Panc1 (cell line): ENCODE results near the gene IGDCC3. TPM values are rescaled to one million over a fixed set of nuclear protein-coding genes. Genes with fewer than 3 reads are reported as not detected.

ENCODE experiments used
- ATAC-seq: fragments of 200-7000 bp; cut with Tn5 transposase; 2 replicates; pipeline ENCODE4 v1.9.1; 2020; ENCODE audit warnings: mild to moderate bottlenecking, moderate library complexity
- BruUV-seq: library from RNA; stranded (reverse); fragments of 400-500 nt; replicated peaks from 2 replicates; lab custom pipeline; 2021; lab: Mats Ljungman, UMichigan
- CTCF ChIA-PET: fragments of 300-600 bp; sonication (Branson Sonifier 250); formaldehyde crosslinking; loops from one replicate; lab custom pipeline; 2022; ENCODE audit warnings: antibody characterized with exemption; lab: Charles Lee
- POLR2A ChIA-PET: fragments of 300-600 bp; sonication (Branson Sonifier 250); formaldehyde crosslinking; loops from one replicate; lab custom pipeline; 2022; ENCODE audit warnings: antibody characterized with exemption; lab: Charles Lee
- DNase-seq: peaks from one replicate; pipeline ENCODE4 v3.0.0-alpha.2; 2010; ENCODE audit warnings: low read depth, low spot score
- H3K27ac ChIP-seq: 2 replicates; pipeline ENCODE4 v1.5.1; 2011; ENCODE audit warnings: mild to moderate bottlenecking, low read length, inconsistent platforms
- H3K27me3 ChIP-seq: fragments of 200-500 bp; sonication (Bioruptor generic); 2 replicates; pipeline ENCODE4 v1.6.0; 2014; ENCODE audit warnings: low read length, inconsistent platforms; ENCODE audit not compliant: control insufficient read depth, insufficient read depth
- H3K36me3 ChIP-seq: fragments of 200-500 bp; sonication (Bioruptor generic); 2 replicates; pipeline ENCODE4 v1.5.1; 2014; ENCODE audit warnings: inconsistent platforms, mild to moderate bottlenecking, low read length, moderate library complexity; ENCODE audit not compliant: control insufficient read depth, insufficient read depth
- H3K4me1 ChIP-seq: 2 replicates; pipeline ENCODE4 v1.5.1; 2011; ENCODE audit warnings: inconsistent platforms, mild to moderate bottlenecking, low read length, moderate library complexity; ENCODE audit not compliant: control insufficient read depth, insufficient read depth
- H3K4me3 ChIP-seq, 2 experiments: 2 replicates each; pipeline ENCODE4 v1.5.1; 2011 to 2012; ENCODE audit warnings: low read depth in 2 of 2, low read length in 2 of 2, mild to moderate bottlenecking in 2 of 2, inconsistent platforms in 1 of 2, moderate library complexity in 1 of 2
- H3K9me3 ChIP-seq: fragments of 200-500 bp; sonication (Bioruptor generic); 2 replicates; pipeline ENCODE4 v1.5.1; 2014; ENCODE audit warnings: low read depth, mild to moderate bottlenecking, inconsistent platforms, low read length, moderate library complexity; ENCODE audit not compliant: control insufficient read depth, insufficient read depth
- POLR2AphosphoS5 ChIP-seq: IDR thresholded peaks from 2 replicates; pipeline ENCODE4 v1.6.1; 2012; ENCODE audit warnings: mild to moderate bottlenecking, low read depth, low read length, moderate library complexity
- SIN3A ChIP-seq: IDR thresholded peaks from 2 replicates; pipeline ENCODE4 v1.6.1; 2012; ENCODE audit warnings: low read depth, mild to moderate bottlenecking, low read length, moderate library complexity, borderline replicate concordance; ENCODE audit not compliant: insufficient read depth
- TCF7L2 ChIP-seq: IDR thresholded peaks from 2 replicates; pipeline ENCODE4 v1.6.1; 2011; ENCODE audit warnings: mild to moderate bottlenecking, low read depth, low read length, inconsistent platforms
- in situ Hi-C: cut with HindIII; loops from 2 replicates; pipeline ENCODE4 v1.10.0; 2016; ENCODE audit warnings: low sequenced_read_pairs, low pct_unique_long_range_greater_than_20kb
- intact Hi-C: fragments of 100-400 bp; cut with micrococcal nuclease; formaldehyde crosslinking; loops from one replicate; pipeline ENCODE4 v1.10.0; 2022; ENCODE audit not compliant: unreplicated experiment
- total RNA-seq: library from RNA; stranded (reverse); gene quantifications from one replicate; pipeline ENCODE4 v1.2.1, GENCODE V29; 2021; ENCODE audit not compliant: unreplicated experiment
- TF ChIP-seq, protein P1 (sequence below): fragments of 450-650 bp; IDR thresholded peaks from 2 replicates; pipeline ENCODE4 v1.5.1; 2017; ENCODE audit warnings: mild to moderate bottlenecking
- TF ChIP-seq, protein P2 (sequence below), 2 experiments: IDR thresholded peaks; 2 replicates each; pipeline ENCODE4 v1.6.1; 2011 to 2012; ENCODE audit warnings: low read depth in 2 of 2, control low read depth in 1 of 2, low read length in 1 of 2, mild to moderate bottlenecking in 1 of 2, moderate library complexity in 1 of 2; ENCODE audit not compliant: insufficient read depth in 1 of 2

IGDCC3 gene
- total RNA-seq, 1 experiment from 2014 or later: 0.18 TPM

DNA sequence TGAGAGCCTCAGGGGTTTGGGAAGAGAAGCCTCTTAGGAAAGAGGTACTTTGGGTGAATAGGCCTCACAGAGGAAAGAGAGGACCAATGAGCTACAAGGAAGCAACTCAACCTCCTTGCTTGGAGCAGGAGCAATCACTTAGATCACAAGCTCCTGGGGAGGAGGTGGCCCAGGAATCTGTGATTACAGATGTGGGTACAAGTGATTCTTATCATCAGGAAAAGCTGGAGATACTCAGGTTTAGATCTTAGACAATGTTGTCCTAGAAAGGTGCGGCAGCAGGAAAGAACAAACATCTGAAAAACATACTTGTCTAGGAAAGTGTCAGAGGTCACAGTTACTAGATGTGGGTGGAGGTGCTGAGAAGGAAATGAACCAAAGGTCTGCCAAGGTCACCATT is 99.3 kb downstream of the IGDCC3 start:
- Histone ChIP-seq H3K4me3 (no peak overlapping the region), H3K27me3 (no peaks in the 10 kb centered on the region), H3K9me3 (no peaks in the 10 kb centered on the region), H3K36me3 (no peaks in the 10 kb centered on the region), H3K27ac (no peak overlapping the region), H3K4me1 (no peaks in the 10 kb centered on the region)
- TF ChIP-seq TCF7L2 (no peak), POLR2AphosphoS5 (no peak), SIN3A (no peak)
- TF ChIP-seq, protein P1, sequence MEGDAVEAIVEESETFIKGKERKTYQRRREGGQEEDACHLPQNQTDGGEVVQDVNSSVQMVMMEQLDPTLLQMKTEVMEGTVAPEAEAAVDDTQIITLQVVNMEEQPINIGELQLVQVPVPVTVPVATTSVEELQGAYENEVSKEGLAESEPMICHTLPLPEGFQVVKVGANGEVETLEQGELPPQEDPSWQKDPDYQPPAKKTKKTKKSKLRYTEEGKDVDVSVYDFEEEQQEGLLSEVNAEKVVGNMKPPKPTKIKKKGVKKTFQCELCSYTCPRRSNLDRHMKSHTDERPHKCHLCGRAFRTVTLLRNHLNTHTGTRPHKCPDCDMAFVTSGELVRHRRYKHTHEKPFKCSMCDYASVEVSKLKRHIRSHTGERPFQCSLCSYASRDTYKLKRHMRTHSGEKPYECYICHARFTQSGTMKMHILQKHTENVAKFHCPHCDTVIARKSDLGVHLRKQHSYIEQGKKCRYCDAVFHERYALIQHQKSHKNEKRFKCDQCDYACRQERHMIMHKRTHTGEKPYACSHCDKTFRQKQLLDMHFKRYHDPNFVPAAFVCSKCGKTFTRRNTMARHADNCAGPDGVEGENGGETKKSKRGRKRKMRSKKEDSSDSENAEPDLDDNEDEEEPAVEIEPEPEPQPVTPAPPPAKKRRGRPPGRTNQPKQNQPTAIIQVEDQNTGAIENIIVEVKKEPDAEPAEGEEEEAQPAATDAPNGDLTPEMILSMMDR: no peak
- TF ChIP-seq, protein P2, sequence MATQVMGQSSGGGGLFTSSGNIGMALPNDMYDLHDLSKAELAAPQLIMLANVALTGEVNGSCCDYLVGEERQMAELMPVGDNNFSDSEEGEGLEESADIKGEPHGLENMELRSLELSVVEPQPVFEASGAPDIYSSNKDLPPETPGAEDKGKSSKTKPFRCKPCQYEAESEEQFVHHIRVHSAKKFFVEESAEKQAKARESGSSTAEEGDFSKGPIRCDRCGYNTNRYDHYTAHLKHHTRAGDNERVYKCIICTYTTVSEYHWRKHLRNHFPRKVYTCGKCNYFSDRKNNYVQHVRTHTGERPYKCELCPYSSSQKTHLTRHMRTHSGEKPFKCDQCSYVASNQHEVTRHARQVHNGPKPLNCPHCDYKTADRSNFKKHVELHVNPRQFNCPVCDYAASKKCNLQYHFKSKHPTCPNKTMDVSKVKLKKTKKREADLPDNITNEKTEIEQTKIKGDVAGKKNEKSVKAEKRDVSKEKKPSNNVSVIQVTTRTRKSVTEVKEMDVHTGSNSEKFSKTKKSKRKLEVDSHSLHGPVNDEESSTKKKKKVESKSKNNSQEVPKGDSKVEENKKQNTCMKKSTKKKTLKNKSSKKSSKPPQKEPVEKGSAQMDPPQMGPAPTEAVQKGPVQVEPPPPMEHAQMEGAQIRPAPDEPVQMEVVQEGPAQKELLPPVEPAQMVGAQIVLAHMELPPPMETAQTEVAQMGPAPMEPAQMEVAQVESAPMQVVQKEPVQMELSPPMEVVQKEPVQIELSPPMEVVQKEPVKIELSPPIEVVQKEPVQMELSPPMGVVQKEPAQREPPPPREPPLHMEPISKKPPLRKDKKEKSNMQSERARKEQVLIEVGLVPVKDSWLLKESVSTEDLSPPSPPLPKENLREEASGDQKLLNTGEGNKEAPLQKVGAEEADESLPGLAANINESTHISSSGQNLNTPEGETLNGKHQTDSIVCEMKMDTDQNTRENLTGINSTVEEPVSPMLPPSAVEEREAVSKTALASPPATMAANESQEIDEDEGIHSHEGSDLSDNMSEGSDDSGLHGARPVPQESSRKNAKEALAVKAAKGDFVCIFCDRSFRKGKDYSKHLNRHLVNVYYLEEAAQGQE (IDR thresholded peaks at IDR 0.05; ENCODE audit: insufficient read depth in 1 of 2, low read depth in 2 of 2, low read length in 1 of 2): no peak
- ATAC-seq (no peak), DNase-seq (no peak)
- POLR2A ChIA-PET: no interaction called here
- in situ Hi-C loops: no loop called here
- BruUV-seq: no TSS peak
- intact Hi-C loops: no loop called here
- CTCF ChIA-PET: no interaction called here

Other genes with a start within 250 kb of the IGDCC3 start
- 19.7 TPM for gene PDCD7, start 244.2 kb downstream of the IGDCC3 start, total RNA-seq
- gene CLPX, start 192.7 kb downstream of the IGDCC3 start, total RNA-seq: 49.9 TPM
- gene CILP, start 166.5 kb downstream of the IGDCC3 start, total RNA-seq: 0.08 TPM
- gene PARP16, start 91.1 kb downstream of the IGDCC3 start, total RNA-seq: 15.4 TPM
- not detected for gene RNU5A-1, start 82.0 kb downstream of the IGDCC3 start, total RNA-seq
- gene RNU5B-1, start 73.3 kb downstream of the IGDCC3 start, total RNA-seq: not detected
- gene IGDCC4, start 44.9 kb upstream of the IGDCC3 start, total RNA-seq: 5.1 TPM
- 36.2 TPM for gene DPP8, start 139.7 kb upstream of the IGDCC3 start, total RNA-seq
- 83.2 TPM for gene HACD3, start 152.5 kb upstream of the IGDCC3 start, total RNA-seq
- gene INTS14, start 233.1 kb upstream of the IGDCC3 start, total RNA-seq: 41.2 TPM
- gene SLC24A1, start 243.9 kb upstream of the IGDCC3 start, total RNA-seq: 13.0 TPM